K562 (cell line): ENCODE data around the gene CHMP2A. TPM values are rescaled to one million over a fixed set of nuclear protein-coding genes. Genes with fewer than 3 reads are reported as not detected.

Source experiments
- ATF1 ChIP-seq, 2 experiments: fragments of 450-650 bp in 1 of 2; IDR thresholded peaks; 2 replicates each; pipeline ENCODE4 v1.6.1; 2016; ENCODE audit warnings: missing compliant biosample characterization in 1 of 2, missing genetic modification characterization in 1 of 2
- CBX2 ChIP-seq: fragments of 200-600 bp; sonication (generic); IDR thresholded peaks from one replicate; pipeline ENCODE4 v1.6.1; 2012; ENCODE audit warnings: mild to moderate bottlenecking, low read length, inconsistent platforms; ENCODE audit not compliant: insufficient read depth, poor library complexity, severe bottlenecking
- CEBPB ChIP-seq: fragments of 450-650 bp; IDR thresholded peaks from 2 replicates; pipeline ENCODE4 v1.6.1; 2016; ENCODE audit warnings: missing genetic modification characterization, missing compliant biosample characterization
- CHD4 ChIP-seq: fragments of 200-600 bp; sonication (generic); IDR thresholded peaks from 3 replicates; pipeline ENCODE4 v1.6.1; 2012; ENCODE audit warnings: low read depth, mild to moderate bottlenecking, mixed read lengths, low read length, inconsistent platforms; ENCODE audit not compliant: insufficient read depth, insufficient replicate concordance, poor library complexity, severe bottlenecking
- FOXJ2 ChIP-seq: fragments of 200-800 bp; sonication (Bioruptor generic); IDR thresholded peaks from 2 replicates; pipeline ENCODE4 v1.6.1; 2016; ENCODE audit warnings: missing genetic modification characterization, missing compliant biosample characterization
- HBP1 ChIP-seq: fragments of 450-650 bp; formaldehyde crosslinking; IDR thresholded peaks from 2 replicates; pipeline ENCODE4 v1.4.0; 2022; ENCODE audit warnings: missing genetic modification characterization
- HDAC6 ChIP-seq: IDR thresholded peaks from 2 replicates; pipeline ENCODE4 v1.6.1; 2012; ENCODE audit warnings: low read depth, mild to moderate bottlenecking, control low read depth, inconsistent platforms, low read length, moderate library complexity
- HDAC8 ChIP-seq: fragments of 450-650 bp; IDR thresholded peaks from 2 replicates; pipeline ENCODE4 v1.6.1; 2016; ENCODE audit warnings: mild to moderate bottlenecking, missing genetic modification characterization, moderate library complexity, missing compliant biosample characterization
- ILF3 ChIP-seq: fragments of 450-650 bp; IDR thresholded peaks from 2 replicates; pipeline ENCODE4 v1.6.1; 2018; ENCODE audit warnings: antibody characterized with exemption, mild to moderate bottlenecking, moderate library complexity, borderline replicate concordance
- KLF16 ChIP-seq: IDR thresholded peaks from 2 replicates; pipeline ENCODE4 v1.6.1; 2016; ENCODE audit warnings: antibody characterized with exemption
- MCM7 ChIP-seq, 2 experiments: fragments of 450-650 bp; IDR thresholded peaks; 2 replicates each; pipeline ENCODE4 v1.6.1; 2016 to 2018
- NCOA6 ChIP-seq: fragments of 450-650 bp; IDR thresholded peaks from 2 replicates; pipeline ENCODE4 v1.6.1; 2017; ENCODE audit warnings: mild to moderate bottlenecking
- PHF8 ChIP-seq: fragments of 200-600 bp; sonication (generic); IDR thresholded peaks from 2 replicates; pipeline ENCODE4 v1.6.1; 2012; ENCODE audit warnings: mixed run types, mild to moderate bottlenecking, inconsistent platforms, low read length, moderate library complexity, borderline replicate concordance
- POLR2G ChIP-seq: fragments of 200-400 bp; formaldehyde crosslinking; IDR thresholded peaks from 2 replicates; pipeline ENCODE4 v1.6.1; 2017; ENCODE audit warnings: low read depth, mild to moderate bottlenecking, antibody characterized with exemption, low read length, moderate library complexity
- PRMT5 ChIP-seq: sonication (generic); formaldehyde crosslinking; IDR thresholded peaks from 2 replicates; pipeline ENCODE4 v1.5.0; 2020; ENCODE audit warnings: missing genetic modification reagents
- PTRF ChIP-seq: fragments of 450-650 bp; IDR thresholded peaks from 2 replicates; pipeline ENCODE4 v1.6.1; 2016; ENCODE audit warnings: mild to moderate bottlenecking, missing genetic modification characterization, missing compliant biosample characterization
- PYGO2 ChIP-seq: fragments of 450-650 bp; IDR thresholded peaks from 2 replicates; pipeline ENCODE4 v1.6.1; 2016; ENCODE audit warnings: mild to moderate bottlenecking, missing genetic modification characterization, moderate library complexity, missing compliant biosample characterization
- SAP30 ChIP-seq: fragments of 200-600 bp; sonication (generic); IDR thresholded peaks from 2 replicates; pipeline ENCODE4 v1.6.1; 2012; ENCODE audit warnings: borderline replicate concordance, low read depth, mild to moderate bottlenecking, moderate library complexity, low read length, control low read depth, inconsistent platforms; ENCODE audit not compliant: insufficient read depth, poor library complexity, severe bottlenecking
- THRB ChIP-seq: fragments of 450-650 bp; formaldehyde crosslinking; conservative IDR thresholded peaks from 2 replicates; pipeline ENCODE4 v1.4.0; 2022; ENCODE audit warnings: mild to moderate bottlenecking, missing genetic modification characterization
- YBX1 ChIP-seq: fragments of 450-650 bp; IDR thresholded peaks from 2 replicates; pipeline ENCODE4 v1.7.1; 2016; ENCODE audit warnings: mild to moderate bottlenecking
- polyA plus RNA-seq, 8 experiments: library from polyadenylated mRNA; depleted of rRNA in 4 of 8; stranded (reverse) in 5 of 8; unstranded in 3 of 8; fragments of >200 nt; fragmentation: Nextera tagmentation in 2 of 8; fragmentation: Illumina TruSeq in 1 of 8; extraction: Ambion mirVana in 2 of 8; extraction: Trizol in 1 of 8; gene quantifications; 2 replicates each; pipeline versions ENCODE4 v1.2.1 to v1.2.3, GENCODE V29; 2011 to 2014; ENCODE audit warnings: inconsistent platforms in 1 of 8, missing spikeins in 1 of 8
- total RNA-seq, 7 experiments: library from RNA; depleted of rRNA in 6 of 7; stranded (reverse); fragments of >200 nt in 6 of 7; fragmentation: Illumina TruSeq in 2 of 7; extraction: Trizol in 2 of 7; gene quantifications; 2 replicates each; pipeline versions ENCODE4 v1.2.1 to v1.2.3, GENCODE V29; 2011 to 2021; ENCODE audit warnings: low replicate concordance in 1 of 7
- TF ChIP-seq, protein P1 (sequence below): sonication (generic); formaldehyde crosslinking; IDR thresholded peaks from 2 replicates; pipeline ENCODE4 v1.8.0; 2022; ENCODE audit warnings: missing genetic modification reagents, mild to moderate bottlenecking, moderate library complexity, borderline replicate concordance
- TF ChIP-seq, protein P2 (sequence below): sonication (generic); formaldehyde crosslinking; IDR thresholded peaks from 2 replicates; pipeline ENCODE4 v1.8.0; 2022; ENCODE audit warnings: missing genetic modification reagents, mild to moderate bottlenecking, borderline replicate concordance

Gene CHMP2A
- total and polyA plus RNA-seq, 9 of the 15 experiments (the other 6 are each of a cell fraction or from before 2014, with no cell fraction given), result 57.6 to 159 (median 87.2) TPM

GRCh38 chr19:58559275-58560006 lies 4.5 kb upstream of the CHMP2A start (continued):
- no peak for TF ChIP-seq YBX1
- TF ChIP-seq, protein P1, sequence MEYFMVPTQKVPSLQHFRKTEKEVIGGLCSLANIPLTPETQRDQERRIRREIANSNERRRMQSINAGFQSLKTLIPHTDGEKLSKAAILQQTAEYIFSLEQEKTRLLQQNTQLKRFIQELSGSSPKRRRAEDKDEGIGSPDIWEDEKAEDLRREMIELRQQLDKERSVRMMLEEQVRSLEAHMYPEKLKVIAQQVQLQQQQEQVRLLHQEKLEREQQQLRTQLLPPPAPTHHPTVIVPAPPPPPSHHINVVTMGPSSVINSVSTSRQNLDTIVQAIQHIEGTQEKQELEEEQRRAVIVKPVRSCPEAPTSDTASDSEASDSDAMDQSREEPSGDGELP (CRISPR knock-in tag), result peak; percentile 48; the same call in 1 of the 2 replicates
- TF ChIP-seq CEBPB (tag), result no peak
- TF ChIP-seq SAP30, result peak; percentile 63
- TF ChIP-seq POLR2G, result peak; percentile 85
- TF ChIP-seq KLF16, result no peak
- TF ChIP-seq HDAC8 (tag), result peak; percentile 76; the same call in 1 of the 2 replicates
- no peak for TF ChIP-seq PRMT5 (CRISPR knock-in tag)
- no peak for TF ChIP-seq PYGO2 (tag)
- no peak for TF ChIP-seq HBP1
- no peak for TF ChIP-seq ILF3
- TF ChIP-seq NCOA6, result no peak
- peak; percentile 73; the same call in 1 of the 2 replicates for TF ChIP-seq PHF8
- TF ChIP-seq THRB (CRISPR knock-in tag), result peak; percentile 91
- TF ChIP-seq, protein P2, sequence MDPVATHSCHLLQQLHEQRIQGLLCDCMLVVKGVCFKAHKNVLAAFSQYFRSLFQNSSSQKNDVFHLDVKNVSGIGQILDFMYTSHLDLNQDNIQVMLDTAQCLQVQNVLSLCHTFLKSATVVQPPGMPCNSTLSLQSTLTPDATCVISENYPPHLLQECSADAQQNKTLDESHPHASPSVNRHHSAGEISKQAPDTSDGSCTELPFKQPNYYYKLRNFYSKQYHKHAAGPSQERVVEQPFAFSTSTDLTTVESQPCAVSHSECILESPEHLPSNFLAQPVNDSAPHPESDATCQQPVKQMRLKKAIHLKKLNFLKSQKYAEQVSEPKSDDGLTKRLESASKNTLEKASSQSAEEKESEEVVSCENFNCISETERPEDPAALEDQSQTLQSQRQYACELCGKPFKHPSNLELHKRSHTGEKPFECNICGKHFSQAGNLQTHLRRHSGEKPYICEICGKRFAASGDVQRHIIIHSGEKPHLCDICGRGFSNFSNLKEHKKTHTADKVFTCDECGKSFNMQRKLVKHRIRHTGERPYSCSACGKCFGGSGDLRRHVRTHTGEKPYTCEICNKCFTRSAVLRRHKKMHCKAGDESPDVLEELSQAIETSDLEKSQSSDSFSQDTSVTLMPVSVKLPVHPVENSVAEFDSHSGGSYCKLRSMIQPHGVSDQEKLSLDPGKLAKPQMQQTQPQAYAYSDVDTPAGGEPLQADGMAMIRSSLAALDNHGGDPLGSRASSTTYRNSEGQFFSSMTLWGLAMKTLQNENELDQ (CRISPR knock-in tag), result 0 out of 2 replicates have a peak, but pooled peaks have one; percentile 6
- no peak for TF ChIP-seq HDAC6
- no peak for TF ChIP-seq PTRF (tag)
- TF ChIP-seq FOXJ2 (tag), result peak; percentile 60; the same call in 1 of the 2 replicates
- TF ChIP-seq ATF1 (CRISPR knock-in tag; IDR thresholded peaks at IDR 0.05), result no peak
- TF ChIP-seq ATF1 (tag; IDR thresholded peaks at IDR 0.05), result peak; percentile 88
- no peak for TF ChIP-seq CBX2
- no peak for TF ChIP-seq MCM7 (IDR thresholded peaks at IDR 0.05)
- no peak for TF ChIP-seq CHD4
